HepG2 (cell line): ENCODE measurements around the gene PRKAR2A. TPM values are rescaled to one million over a fixed set of nuclear protein-coding genes. Genes with fewer than 3 reads are reported as not detected.
A peak's percentile ranks its signal among the peaks of the same experiment; 100 is the strongest.

ENCODE experiments used
- AGO1 ChIP-seq: fragments of 200-400 bp; formaldehyde crosslinking; IDR thresholded peaks from 2 replicates; pipeline ENCODE4 v1.6.1; 2017; ENCODE audit warnings: mild to moderate bottlenecking, low read depth, low read length, moderate library complexity; ENCODE audit not compliant: poor library complexity, severe bottlenecking
- CENPX ChIP-seq: sonication (generic); formaldehyde crosslinking; IDR thresholded peaks from 2 replicates; pipeline ENCODE4 v1.9.0; 2021; ENCODE audit warnings: mild to moderate bottlenecking, missing genetic modification reagents, moderate library complexity
- GABPA ChIP-seq, 2 experiments: IDR thresholded peaks; 2 replicates each; pipeline ENCODE4 v1.6.1; 2011 to 2016; ENCODE audit warnings: low read depth in 2 of 2, low read length in 1 of 2, missing biosample characterization in 1 of 2, missing genetic modification characterization in 1 of 2
- HNF1A ChIP-seq, 2 experiments: sonication (generic) in 1 of 2; formaldehyde crosslinking in 1 of 2; IDR thresholded peaks; 2 replicates each; pipeline versions ENCODE4 v1.4.0 to v1.6.1; 2016 to 2020; ENCODE audit warnings: borderline replicate concordance in 1 of 2, low read depth in 1 of 2, mild to moderate bottlenecking in 1 of 2, missing genetic modification reagents in 1 of 2
- MAFK ChIP-seq, 2 experiments: IDR thresholded peaks in 1 of 2; conservative IDR thresholded peaks in 1 of 2; 2 replicates each; pipeline ENCODE4 v1.6.1; 2011; ENCODE audit warnings: improper control_type of control experiment in 2 of 2, low read length in 2 of 2
- MATR3 ChIP-seq: sonication (generic); formaldehyde crosslinking; IDR thresholded peaks from 2 replicates; pipeline ENCODE4 v1.4.0; 2020; ENCODE audit warnings: missing genetic modification reagents
- MNT ChIP-seq: fragments of 450-650 bp; IDR thresholded peaks from 2 replicates; pipeline ENCODE4 v1.6.1; 2016
- MXD1 ChIP-seq: sonication (generic); formaldehyde crosslinking; IDR thresholded peaks from 2 replicates; pipeline ENCODE4 v1.4.0; 2020; ENCODE audit warnings: mild to moderate bottlenecking, missing genetic modification reagents
- RARG ChIP-seq: sonication (generic); formaldehyde crosslinking; IDR thresholded peaks from 2 replicates; pipeline ENCODE4 v1.4.0; 2020; ENCODE audit warnings: low read depth, mild to moderate bottlenecking, missing genetic modification reagents
- SALL1 ChIP-seq: sonication (generic); formaldehyde crosslinking; IDR thresholded peaks from 2 replicates; pipeline ENCODE4 v1.8.0; 2022; ENCODE audit warnings: mild to moderate bottlenecking, missing genetic modification reagents
- ZFP36L1 ChIP-seq: sonication (generic); formaldehyde crosslinking; IDR thresholded peaks from 2 replicates; pipeline ENCODE4 v1.8.0; 2022; ENCODE audit warnings: mild to moderate bottlenecking, missing genetic modification reagents, moderate library complexity
- ZNF326 ChIP-seq: sonication (generic); formaldehyde crosslinking; IDR thresholded peaks from 2 replicates; pipeline ENCODE4 v1.4.0; 2020; ENCODE audit warnings: missing genetic modification reagents, borderline replicate concordance
- ZNF335 ChIP-seq: sonication (generic); formaldehyde crosslinking; IDR thresholded peaks from 2 replicates; pipeline ENCODE4 v1.4.0; 2020; ENCODE audit warnings: missing genetic modification reagents
- ZNF556 ChIP-seq: sonication (generic); formaldehyde crosslinking; IDR thresholded peaks from 2 replicates; pipeline ENCODE4 v1.4.0; 2020; ENCODE audit warnings: mild to moderate bottlenecking, missing genetic modification reagents, borderline replicate concordance
- ZNF616 ChIP-seq: sonication (generic); formaldehyde crosslinking; IDR thresholded peaks from 2 replicates; pipeline ENCODE4 v1.5.0; 2020; ENCODE audit warnings: low read depth, mild to moderate bottlenecking, missing genetic modification reagents
- ZNF629 ChIP-seq: sonication (generic); formaldehyde crosslinking; conservative IDR thresholded peaks from 2 replicates; pipeline ENCODE4 v1.5.0; 2020; ENCODE audit warnings: missing genetic modification reagents
- ZNF691 ChIP-seq: sonication (generic); formaldehyde crosslinking; IDR thresholded peaks from 2 replicates; pipeline ENCODE4 v1.4.0; 2020; ENCODE audit warnings: missing genetic modification reagents, low read depth, mild to moderate bottlenecking, borderline replicate concordance
- ZNF761 ChIP-seq: sonication (generic); formaldehyde crosslinking; conservative IDR thresholded peaks from 2 replicates; pipeline ENCODE4 v1.4.0; 2020; ENCODE audit warnings: mild to moderate bottlenecking, missing genetic modification reagents
- ZSCAN21 ChIP-seq: sonication (generic); formaldehyde crosslinking; IDR thresholded peaks from 2 replicates; pipeline ENCODE4 v1.8.0; 2022; ENCODE audit warnings: mild to moderate bottlenecking, missing genetic modification reagents, moderate library complexity, borderline replicate concordance
- ZSCAN9 ChIP-seq: IDR thresholded peaks from 2 replicates; pipeline ENCODE4 v1.6.1; 2016; ENCODE audit warnings: borderline replicate concordance
- polyA plus RNA-seq, 8 experiments: library from polyadenylated mRNA; depleted of rRNA in 3 of 8; stranded (reverse) in 7 of 8; unstranded in 1 of 8; fragments of >200 nt; fragmentation: Illumina TruSeq in 4 of 8; extraction: Trizol in 4 of 8; gene quantifications; 2 replicates each; pipeline versions ENCODE4 v1.2.1 to v1.2.3, GENCODE V29; 2011 to 2016; ENCODE audit warnings: low read depth in 4 of 8, missing spikeins in 1 of 8, mixed read lengths in 1 of 8; ENCODE audit not compliant: insufficient read depth in 1 of 8
- total RNA-seq, 5 experiments: library from RNA; depleted of rRNA; stranded (reverse); fragments of >200 nt; fragmentation: Illumina TruSeq; extraction: Trizol; gene quantifications; 2 replicates each; pipeline ENCODE4 v1.2.3, GENCODE V29; 2016; ENCODE audit warnings: low read depth in 1 of 5

Gene PRKAR2A
- total and polyA plus RNA-seq, 2 of the 13 experiments (the other 11 are each of a cell fraction or from before 2014, with no cell fraction given) = 11.8 to 29.2 TPM

GRCh38 chr3:48855681-48856447, 8.2 kb upstream of the PRKAR2A start (continued):
- no peak for TF ChIP-seq RARG (CRISPR knock-in tag)
- no peak for TF ChIP-seq MATR3 (CRISPR knock-in tag)
- TF ChIP-seq ZNF691 = peak; percentile 17; the same call in 1 of the 2 replicates
- no peak for TF ChIP-seq CENPX (CRISPR knock-in tag)
- TF ChIP-seq ZSCAN9 = no peak
- TF ChIP-seq ZNF616 (CRISPR knock-in tag) = no peak
- TF ChIP-seq AGO1 = no peak
- TF ChIP-seq ZNF326 = no peak
- TF ChIP-seq MXD1 (CRISPR knock-in tag) = no peak
- TF ChIP-seq ZFP36L1 (CRISPR knock-in tag) = no peak
- no peak for TF ChIP-seq MNT
- TF ChIP-seq GABPA (IDR thresholded peaks at IDR 0.05; ENCODE audit: low read depth, low read length) = no peak
- peak; percentile 67 for TF ChIP-seq GABPA (CRISPR knock-in tag; IDR thresholded peaks at IDR 0.05; ENCODE audit: low read depth)
- TF ChIP-seq ZNF629 (CRISPR knock-in tag) = 0 out of 2 replicates have a peak, but pooled peaks have one; percentile 13
- TF ChIP-seq ZNF335 (CRISPR knock-in tag) = no peak
- no peak for TF ChIP-seq ZSCAN21 (CRISPR knock-in tag)
- TF ChIP-seq MAFK (conservative IDR thresholded peaks at IDR 0.05 in 1 of 2, IDR thresholded peaks at IDR 0.05 in 1 of 2; ENCODE audit: low read length in 2 of 2) = no peak
- peak; percentile 25; the same call in 1 of the 2 replicates for TF ChIP-seq ZNF556
- peak; percentile 21; the same call in 1 of the 2 replicates for TF ChIP-seq SALL1 (CRISPR knock-in tag)
- TF ChIP-seq ZNF761 (CRISPR knock-in tag) = no peak
- no peak for TF ChIP-seq HNF1A (IDR thresholded peaks at IDR 0.05; ENCODE audit: low read depth)
- no peak for TF ChIP-seq HNF1A (CRISPR knock-in tag; IDR thresholded peaks at IDR 0.05; ENCODE audit: borderline replicate concordance)
